Mesenchymal stem cell (in vitro differentiated cells and primary cell): ENCODE measurements around the gene LAMB2.

ENCODE experiments used
- DNase-seq: peaks from one replicate; pipeline ENCODE4 v3.0.0-alpha.2; 2013
- H2AFZ ChIP-seq: one replicate; pipeline ENCODE4 v1.6.1; 2013; ENCODE audit warnings: low read depth, mild to moderate bottlenecking, control low read depth, inconsistent platforms, low read length, moderate library complexity
- H2AK5ac ChIP-seq: 2 replicates; pipeline ENCODE4 v1.6.1; 2013; ENCODE audit warnings: low read length, moderate library complexity, mild to moderate bottlenecking, inconsistent platforms; ENCODE audit not compliant: severe bottlenecking
- H2BK120ac ChIP-seq: one replicate; pipeline ENCODE4 v1.6.1; 2013; ENCODE audit warnings: low read depth, mild to moderate bottlenecking, inconsistent platforms, low read length, moderate library complexity
- H2BK12ac ChIP-seq, 2 experiments: one replicate each; pipeline ENCODE4 v1.6.1; 2013; ENCODE audit warnings: inconsistent platforms in 2 of 2, low read length in 2 of 2, mild to moderate bottlenecking in 2 of 2, moderate library complexity in 2 of 2, control low read depth in 1 of 2
- H2BK15ac ChIP-seq: one replicate; pipeline ENCODE4 v1.6.1; 2013; ENCODE audit warnings: mild to moderate bottlenecking, low read depth, inconsistent platforms; ENCODE audit not compliant: poor library complexity, severe bottlenecking
- H2BK5ac ChIP-seq: 2 replicates; pipeline ENCODE4 v1.6.1; 2013; ENCODE audit warnings: low read depth, mild to moderate bottlenecking, low read length, control low read depth, inconsistent platforms; ENCODE audit not compliant: poor library complexity, severe bottlenecking
- H3K14ac ChIP-seq, 2 experiments: one replicate each; pipeline ENCODE4 v1.6.1; 2013; ENCODE audit warnings: inconsistent platforms in 2 of 2, low read length in 2 of 2, control low read depth in 1 of 2, mild to moderate bottlenecking in 1 of 2, moderate library complexity in 1 of 2
- H3K18ac ChIP-seq, 2 experiments: one replicate each; pipeline ENCODE4 v1.6.1; 2013; ENCODE audit warnings: inconsistent platforms in 2 of 2, low read length in 2 of 2, control low read depth in 1 of 2, low read depth in 1 of 2, mild to moderate bottlenecking in 1 of 2
- H3K23ac ChIP-seq, 2 experiments: one replicate each; pipeline ENCODE4 v1.6.1; 2013; ENCODE audit warnings: inconsistent platforms in 2 of 2, low read length in 2 of 2, mild to moderate bottlenecking in 2 of 2, moderate library complexity in 2 of 2, control low read depth in 1 of 2
- H3K27ac ChIP-seq: 2 replicates; pipeline ENCODE4 v1.5.1; 2013; ENCODE audit warnings: mild to moderate bottlenecking, moderate library complexity, low read length, control low read depth, inconsistent platforms; ENCODE audit not compliant: poor library complexity, severe bottlenecking
- H3K27me3 ChIP-seq, 2 experiments: 2 replicates each; pipeline versions ENCODE4 v1.6.1 to v1.7.0; 2013; ENCODE audit warnings: low read length in 2 of 2, mild to moderate bottlenecking in 2 of 2, moderate library complexity in 2 of 2, control low read depth in 1 of 2, inconsistent platforms in 1 of 2; ENCODE audit not compliant: control insufficient read depth in 1 of 2, insufficient read depth in 1 of 2
- H3K36me3 ChIP-seq, 2 experiments: 2 replicates each; pipeline versions ENCODE4 v1.6.1 to v1.7.0; 2013; ENCODE audit warnings: low read length in 2 of 2, control low read depth in 1 of 2, inconsistent platforms in 1 of 2, low read depth in 1 of 2, mild to moderate bottlenecking in 1 of 2; ENCODE audit not compliant: insufficient read depth in 2 of 2, control insufficient read depth in 1 of 2
- H3K4ac ChIP-seq, 2 experiments: one replicate each; pipeline ENCODE4 v1.6.1; 2013; ENCODE audit warnings: inconsistent platforms in 2 of 2, low read length in 2 of 2, mild to moderate bottlenecking in 2 of 2, moderate library complexity in 2 of 2, control low read depth in 1 of 2, low read depth in 1 of 2
- H3K4me1 ChIP-seq: 2 replicates; pipeline ENCODE4 v1.6.1; 2013; ENCODE audit warnings: low read depth, low read length, control low read depth; ENCODE audit not compliant: control insufficient read depth, insufficient read depth
- H3K4me2 ChIP-seq: 2 replicates; pipeline ENCODE4 v1.6.1; 2013; ENCODE audit warnings: low read length, mild to moderate bottlenecking, inconsistent platforms; ENCODE audit not compliant: poor library complexity, severe bottlenecking
- H3K4me3 ChIP-seq, 2 experiments: 2 replicates each; pipeline versions ENCODE4 v1.5.1 to v1.7.0; 2013; ENCODE audit warnings: low read length in 2 of 2, mild to moderate bottlenecking in 2 of 2, control low read depth in 1 of 2, low read depth in 1 of 2; ENCODE audit not compliant: insufficient read depth in 1 of 2
- H3K79me1 ChIP-seq: replicated peaks from 2 replicates; pipeline ENCODE4 v1.6.1; 2013; ENCODE audit warnings: mild to moderate bottlenecking, control low read depth, low read length, inconsistent platforms; ENCODE audit not compliant: poor library complexity, severe bottlenecking
- H3K9ac ChIP-seq: 2 replicates; pipeline ENCODE4 v1.7.0; 2013; ENCODE audit warnings: mild to moderate bottlenecking, low read length, moderate library complexity
- H3K9me3 ChIP-seq: 2 replicates; pipeline ENCODE4 v1.7.0; 2013; ENCODE audit warnings: mild to moderate bottlenecking, low read length; ENCODE audit not compliant: control insufficient read depth
- H4K8ac ChIP-seq: one replicate; pipeline ENCODE4 v1.6.1; 2013; ENCODE audit warnings: inconsistent platforms, mild to moderate bottlenecking, low read length, moderate library complexity
- H4K91ac ChIP-seq: one replicate; pipeline ENCODE4 v1.6.1; 2013; ENCODE audit warnings: mild to moderate bottlenecking, low read length, inconsistent platforms
- WGBS: methylation state at CpG from one replicate; pipeline ENCODE4 v1.1.7; 2013; ENCODE audit warnings: mixed read lengths; 5-methylcytosine and 5-hydroxymethylcytosine counted together

The LAMB2 gene

DNA sequence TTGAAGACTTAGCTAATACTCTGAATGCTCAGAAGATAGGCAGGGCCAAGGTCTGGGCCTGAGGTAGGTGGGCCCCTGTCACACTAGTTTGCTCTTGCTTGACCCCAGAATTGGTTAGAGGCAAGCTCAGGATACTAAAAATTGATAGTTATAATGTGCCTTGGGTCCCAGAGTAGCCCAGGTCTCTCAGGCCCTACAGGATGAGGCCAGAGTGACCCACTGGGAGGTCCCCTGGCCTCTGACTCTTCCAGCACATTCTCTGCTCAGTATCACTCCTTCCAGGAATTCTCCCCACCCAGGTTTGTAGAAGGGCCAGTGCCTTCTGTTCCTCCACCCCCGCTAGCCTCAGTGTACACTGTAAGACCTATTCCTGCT lies 37.9 kb upstream of the LAMB2 start:
- Histone ChIP-seq H2AFZ (peak overlapping the region; percentile 88), H2AK5ac (peak overlapping the region; percentile 53), H2BK120ac (peak overlapping the region; percentile 29), H3K4me3 (peak overlapping the region in 1 of 2 experiments; percentile 92), H3K4ac (peak overlapping the region; percentile 70 to 76), H4K8ac (peak overlapping the region; percentile 81), H3K36me3 (peaks cover 17 to 30% of the 10 kb centered on the region in 2 experiments), H4K91ac (peak overlapping the region; percentile 47), H3K27ac (no peak overlapping the region), H2BK12ac (peak overlapping the region; percentile 31 to 37), H3K27me3 (no peaks in the 10 kb centered on the region), H3K4me2 (peak overlapping the region; percentile 64), H3K9me3 (no peaks in the 10 kb centered on the region), H3K79me1 (peaks cover 19% of the 10 kb centered on the region), H3K9ac (peak overlapping the region; percentile 94), H3K14ac (no peak overlapping the region), H2BK15ac (peak overlapping the region; percentile 33), H3K23ac (no peak overlapping the region), H2BK5ac (no peak overlapping the region), H3K18ac (peak overlapping the region; percentile 23 to 85), H3K4me1 (peaks cover 36% of the 10 kb centered on the region)
- WGBS: 0% methylated on average over 1 of the region's 1 CpG
- DNase-seq: no peak

GRCh38 chr3:49166752-49167556 lies 34.1 kb upstream of the LAMB2 start:
- no peak overlapping the region for H2BK12ac ChIP-seq
- H3K36me3 ChIP-seq: peaks cover 22 to 23% of the 10 kb centered on the region in 2 experiments
- no peak overlapping the region for H3K27ac ChIP-seq
- no peak overlapping the region for H3K23ac ChIP-seq
- no peaks in the 10 kb centered on the region for H3K27me3 ChIP-seq
- no peak overlapping the region for H2BK120ac ChIP-seq
- peak overlapping the region in 1 of 2 experiments; percentile 90 for H3K18ac ChIP-seq
- peak overlapping the region; percentile 91 for H3K9ac ChIP-seq
- H3K14ac ChIP-seq: no peak overlapping the region
- no peak overlapping the region for H2BK5ac ChIP-seq
- H2BK15ac ChIP-seq: no peak overlapping the region
- WGBS: 96% methylated on average over 6 of the region's 6 CpGs
- peak overlapping the region; percentile 67 for H2AFZ ChIP-seq
- no peaks in the 10 kb centered on the region for H3K9me3 ChIP-seq
- peak overlapping the region in 1 of 2 experiments; percentile 75 for H3K4ac ChIP-seq
- peaks cover 22% of the 10 kb centered on the region for H3K79me1 ChIP-seq
- no peak overlapping the region for H3K4me2 ChIP-seq
- peak overlapping the region; percentile 29 for H2AK5ac ChIP-seq
- peak overlapping the region in 1 of 2 experiments; percentile 92 for H3K4me3 ChIP-seq
- H3K4me1 ChIP-seq: peaks cover 24% of the 10 kb centered on the region
- no peak for DNase-seq
- peak overlapping the region; percentile 85 for H4K91ac ChIP-seq
- H4K8ac ChIP-seq: peak overlapping the region; percentile 76

DNA sequence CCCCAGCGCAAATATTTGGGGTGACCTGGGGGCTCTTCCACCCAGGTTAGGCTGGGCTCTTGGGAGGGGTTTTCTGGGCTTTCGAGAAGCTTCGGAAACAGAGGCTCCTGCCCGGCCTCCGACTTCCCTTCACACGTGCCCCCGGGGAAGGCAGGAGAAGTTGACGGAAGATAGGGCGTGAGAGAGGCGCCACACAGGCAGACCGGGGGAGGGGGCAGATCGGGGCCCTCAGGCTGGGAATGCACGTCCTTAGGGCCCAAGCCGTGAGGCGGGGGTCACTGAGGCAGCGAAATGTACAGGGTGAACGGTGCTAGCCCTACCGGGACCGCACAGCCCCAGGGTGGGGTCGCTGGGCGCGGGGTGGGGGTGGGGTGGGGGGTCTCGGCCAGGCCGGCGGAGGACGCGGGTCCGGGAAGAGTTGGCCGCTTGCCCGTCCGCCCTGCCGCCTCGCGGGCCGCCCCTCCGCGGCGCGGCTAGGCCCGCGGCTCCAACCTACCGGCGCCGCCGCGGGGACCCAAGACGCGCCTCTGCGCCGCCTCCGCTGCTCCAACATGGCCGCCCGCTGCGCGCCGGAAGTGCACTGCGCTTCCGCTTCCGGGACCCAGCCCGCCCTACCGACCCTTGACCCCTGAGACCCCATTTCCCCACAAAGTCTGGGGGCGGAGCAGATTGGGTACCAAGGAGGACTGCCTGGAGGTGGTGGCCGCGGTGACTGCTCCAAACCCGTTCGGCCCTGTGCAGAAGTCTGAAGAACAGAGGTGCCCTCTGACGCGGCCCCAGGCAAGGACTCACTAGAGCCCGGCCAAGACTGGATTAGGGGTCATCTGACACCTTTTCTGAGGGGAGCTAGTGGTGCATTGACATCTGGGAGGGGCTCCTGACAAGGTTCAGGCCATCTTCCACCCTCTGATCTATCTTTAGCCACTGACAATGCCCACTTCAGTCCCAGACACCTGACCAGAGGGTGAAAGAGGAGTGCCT lies 33.2 kb upstream of the LAMB2 start, which contains the start of gene CCDC71:
Gene CCDC71, minus strand, starts transcription at position 561 of the 981 bp plus-strand sequence. CDS start 2,123 bp downstream, outside the sequence.
- H2AK5ac ChIP-seq: peak within 1 kb of the TSS; percentile 29
- no peaks in the 10 kb centered on the region for H3K27me3 ChIP-seq
- peak within 1 kb of the TSS; percentile 58 to 90 for H3K18ac ChIP-seq
- no peak within 1 kb of the TSS for H3K23ac ChIP-seq
- peak within 1 kb of the TSS; percentile 82 to 94 for H3K4ac ChIP-seq
- H3K14ac ChIP-seq: peak within 1 kb of the TSS in 1 of 2 experiments; percentile 97
- peaks cover 31 to 32% of the 10 kb centered on the region in 2 experiments for H3K36me3 ChIP-seq
- no peak within 1 kb of the TSS for H2BK5ac ChIP-seq
- WGBS: 17% methylated on average over 28 of the region's 69 CpGs
- peak within 1 kb of the TSS; percentile 87 to 92 for H3K4me3 ChIP-seq
- peaks cover 26% of the 10 kb centered on the region for H3K79me1 ChIP-seq
- peak within 1 kb of the TSS; percentile 77 for H2BK120ac ChIP-seq
- H2BK12ac ChIP-seq: peak within 1 kb of the TSS in 1 of 2 experiments; percentile 10
- H3K27ac ChIP-seq: peak within 1 kb of the TSS; percentile 18
- H3K4me2 ChIP-seq: peak within 1 kb of the TSS; percentile 79
- H4K8ac ChIP-seq: peak within 1 kb of the TSS; percentile 97
- no peaks in the 10 kb centered on the region for H3K9me3 ChIP-seq
- H2AFZ ChIP-seq: peak within 1 kb of the TSS; percentile 67
- H4K91ac ChIP-seq: peak within 1 kb of the TSS; percentile 85
- peak within 1 kb of the TSS; percentile 91 for H3K9ac ChIP-seq
- DNase-seq: peak; percentile 61
- H2BK15ac ChIP-seq: peak within 1 kb of the TSS; percentile 56
- peaks cover 24% of the 10 kb centered on the region for H3K4me1 ChIP-seq
